HG02798 (cell line): Measurements from ENCODE around the gene CCDC154.
"Not testable (repeated sequence)": the region's sequence is repeated elsewhere in the genome, so short reads cannot be mapped to it uniquely, and the experiment has no call there.

Experiments
- ATAC-seq: cut with Tn5 transposase; IDR thresholded peaks from one replicate; pipeline ENCODE4 v1.9.1; 2021; ENCODE audit warnings: mild to moderate bottlenecking; ENCODE audit not compliant: unreplicated experiment, poor library complexity

Gene CCDC154

DNA sequence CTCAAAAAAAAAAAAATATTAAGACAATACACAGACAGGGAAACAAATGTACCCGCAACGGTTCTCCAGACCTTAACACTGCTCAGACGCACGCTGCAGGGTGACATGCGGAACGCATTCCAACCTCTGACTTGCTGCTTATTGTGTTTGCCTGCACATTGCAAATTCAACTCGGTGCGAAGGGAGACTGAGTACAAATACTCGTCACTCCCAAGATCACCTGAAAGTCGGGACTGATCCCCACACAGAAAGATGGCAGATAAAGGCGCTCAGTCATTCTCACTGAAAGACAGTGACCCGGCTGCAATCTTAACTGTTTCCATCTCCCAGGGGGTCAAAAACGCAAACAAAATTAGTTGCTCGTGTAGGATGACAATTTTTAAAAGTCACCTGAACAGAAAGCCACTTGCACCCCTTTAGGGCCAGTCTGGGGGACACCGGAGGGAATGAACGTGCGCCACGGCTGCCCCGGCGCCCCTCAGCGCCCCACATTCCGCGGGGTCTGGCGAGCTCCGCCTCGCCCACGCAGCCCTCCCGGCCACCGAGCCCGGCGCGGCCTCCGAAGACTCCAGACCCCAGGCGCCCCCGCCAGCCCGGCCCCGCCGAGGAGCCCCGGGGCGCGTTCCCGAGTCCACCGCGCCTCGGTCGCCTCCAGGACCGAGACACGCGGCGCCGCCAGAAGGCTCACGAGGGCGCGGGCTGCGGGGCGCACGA lies 29.9 kb upstream of the CCDC154 start:
- ATAC-seq, result no peak

DNA sequence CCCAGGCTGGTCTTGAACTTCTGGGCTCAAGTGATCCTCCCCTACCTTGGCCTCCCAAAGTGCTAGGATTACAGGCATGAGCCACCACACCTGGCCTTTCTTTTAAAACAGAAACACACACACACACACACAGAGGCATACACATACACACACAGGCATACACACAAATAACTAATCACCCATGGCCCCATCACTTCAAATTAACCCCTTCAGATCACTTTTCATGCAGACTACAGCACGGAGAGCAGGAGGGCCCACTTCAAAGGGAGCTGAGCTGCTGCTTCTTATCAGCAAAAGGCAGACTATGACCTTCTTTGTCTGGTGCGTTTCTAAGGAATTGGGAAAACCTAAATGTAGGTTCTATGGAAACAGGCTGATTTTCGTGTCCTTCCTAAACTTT lies 28.6 kb upstream of the CCDC154 start:
- ATAC-seq, result no peak

DNA sequence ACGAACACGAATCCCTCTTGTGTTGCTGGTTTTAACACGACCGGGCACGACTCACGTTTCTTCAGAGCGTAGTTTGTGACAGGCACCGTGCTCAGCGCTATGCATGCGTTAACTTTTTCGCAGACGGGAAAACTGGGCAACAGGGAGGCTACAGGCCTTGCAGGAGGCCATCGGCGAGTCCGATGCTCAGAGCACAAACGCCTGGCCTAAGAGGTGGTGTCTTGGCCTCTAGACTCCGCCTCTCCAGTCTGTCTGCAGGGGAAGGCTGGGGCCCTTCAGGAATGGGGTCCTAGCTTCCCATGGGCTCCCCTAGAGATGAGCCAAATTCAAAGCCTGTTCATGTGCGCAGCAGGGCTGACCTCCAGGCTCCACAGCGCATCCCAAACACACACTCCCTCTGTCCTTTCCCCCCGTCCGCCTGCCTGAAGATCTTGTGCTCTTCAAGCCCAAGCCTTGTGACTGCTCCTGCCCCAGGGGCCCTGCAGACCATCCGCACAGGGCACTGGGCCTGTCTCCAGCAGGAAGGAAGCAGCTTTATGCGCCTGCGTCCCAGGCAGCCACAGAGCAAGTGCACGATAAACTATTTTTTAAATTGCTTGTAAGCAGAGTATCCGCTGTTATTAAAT lies 27.3 kb upstream of the CCDC154 start:
- ATAC-seq, result no peak

DNA sequence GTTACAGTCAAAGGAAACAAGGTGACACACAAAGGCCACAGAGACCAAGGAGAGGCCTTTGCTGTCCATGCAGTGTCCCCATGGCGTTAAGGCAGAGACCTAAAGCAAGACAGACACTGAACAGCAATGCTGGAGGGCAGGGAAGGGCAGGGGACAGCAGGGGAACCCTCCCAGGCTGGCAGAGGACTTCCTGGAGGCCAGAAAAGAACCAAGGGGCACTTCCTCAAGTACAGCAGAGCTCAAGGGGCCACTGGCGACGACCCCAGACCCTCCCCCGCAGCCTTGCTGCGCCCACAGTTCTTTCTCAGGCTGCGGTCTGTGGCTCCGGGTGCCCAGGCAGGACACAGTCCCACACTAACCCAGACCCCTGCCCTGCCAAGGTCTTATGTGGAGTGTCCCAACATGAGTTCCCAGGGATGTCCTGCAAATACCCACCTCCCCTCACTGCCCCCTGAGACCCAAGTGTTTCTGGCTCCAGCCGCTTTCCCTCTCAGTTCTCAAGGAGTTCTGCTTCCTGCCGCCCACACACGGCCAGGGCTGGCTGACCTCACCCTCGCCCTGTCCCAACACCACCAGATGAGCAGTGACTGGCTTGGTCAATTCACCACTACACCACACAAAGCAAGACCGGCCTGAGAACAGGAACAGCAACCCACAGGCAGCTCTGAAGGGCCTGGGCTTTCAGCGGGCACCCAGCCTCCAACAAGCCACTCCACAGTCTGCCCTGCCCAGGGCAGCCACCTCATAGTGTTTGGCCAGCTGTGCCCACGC lies 26.3 kb upstream of the CCDC154 start:
- no peak for ATAC-seq

DNA sequence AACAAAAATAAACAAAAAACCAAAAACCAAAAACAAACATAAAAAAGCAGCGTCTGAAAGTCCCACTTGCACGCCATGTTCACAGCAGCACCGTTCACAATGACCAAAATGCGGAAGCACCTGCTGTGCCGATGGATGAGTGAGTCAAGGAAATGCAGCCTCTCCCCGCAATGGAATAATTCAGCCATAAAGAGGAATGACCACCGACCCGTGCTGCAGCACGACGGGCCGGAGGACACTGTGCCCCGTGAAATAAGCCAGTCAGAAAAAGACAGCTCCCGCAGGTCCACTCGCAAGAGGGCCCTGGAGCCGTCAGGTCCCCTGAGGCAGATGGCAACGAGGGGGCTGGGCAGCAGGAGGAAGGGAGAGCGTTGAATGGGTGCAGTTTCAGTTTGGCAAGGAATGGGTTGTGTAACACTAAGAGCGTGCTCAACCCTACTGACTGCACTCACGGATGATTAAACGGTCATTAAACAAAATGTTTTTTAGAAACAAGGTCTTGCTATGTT lies 25.4 kb upstream of the CCDC154 start:
- peak; percentile 30 for ATAC-seq

DNA sequence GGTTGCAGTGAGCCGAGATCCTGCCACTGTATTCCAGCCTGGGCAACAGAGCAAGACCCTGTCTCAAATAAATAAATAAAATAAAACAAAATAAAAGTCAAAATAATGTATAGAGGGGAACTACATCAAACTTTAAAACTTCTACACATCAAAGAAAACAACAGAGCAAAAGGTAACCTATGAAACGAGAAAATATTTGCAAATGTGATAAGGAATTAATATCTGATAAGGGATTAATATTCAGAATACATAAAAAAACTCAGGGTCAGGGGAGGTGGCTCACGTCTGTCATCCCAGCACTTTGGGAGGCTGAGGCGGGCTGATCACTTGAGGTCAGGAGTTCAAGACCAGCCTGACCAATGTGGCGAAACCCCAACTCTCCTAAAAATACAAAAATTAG lies 24.8 kb upstream of the CCDC154 start:
- not testable (repeated sequence) for ATAC-seq

DNA sequence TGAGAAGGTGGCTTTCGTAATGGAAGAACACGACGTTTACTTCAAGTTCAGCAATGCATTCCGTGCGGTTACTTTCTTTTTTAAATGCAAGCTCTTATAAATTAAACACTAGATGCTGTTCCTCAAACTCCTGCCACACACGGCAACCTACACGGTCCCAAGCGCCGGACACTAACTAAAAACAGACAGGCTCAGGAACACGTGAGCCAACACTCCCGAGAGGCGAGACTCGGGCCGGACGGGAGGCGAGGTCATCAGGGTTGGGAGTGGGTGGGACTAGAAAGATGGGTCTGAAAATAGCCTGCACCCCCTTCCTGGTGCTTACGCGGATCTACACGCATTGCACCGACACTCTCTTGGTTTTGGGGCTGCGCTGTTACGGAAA lies 24.1 kb upstream of the CCDC154 start:
- no peak for ATAC-seq

DNA sequence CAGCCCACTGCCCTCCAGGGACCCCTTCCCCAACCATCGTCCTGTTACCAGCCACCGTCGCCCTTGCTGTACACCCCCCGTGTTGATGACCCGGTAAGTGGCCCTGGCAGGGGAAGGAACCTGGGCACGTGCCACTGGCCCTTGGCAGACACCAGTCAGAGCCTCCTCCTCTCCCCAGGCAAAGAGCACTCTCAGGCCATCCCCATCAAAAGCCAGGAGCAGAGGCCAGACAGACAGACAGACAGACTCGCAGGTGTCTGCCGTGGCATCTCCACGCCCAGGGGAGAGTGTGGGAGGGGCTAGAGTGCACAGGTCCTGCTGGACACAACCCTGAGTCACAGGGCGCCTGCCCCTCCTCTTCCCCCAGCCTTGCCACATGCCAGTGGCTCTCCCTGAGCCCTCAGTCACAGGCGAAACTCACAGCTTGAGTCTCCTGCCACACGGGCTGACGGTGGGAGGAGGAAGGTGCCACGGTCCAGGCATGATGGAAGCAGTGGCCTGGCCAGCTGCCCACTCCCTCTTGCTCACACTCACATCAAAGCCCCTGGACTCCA lies 22.7 kb upstream of the CCDC154 start:
- ATAC-seq, result no peak

DNA sequence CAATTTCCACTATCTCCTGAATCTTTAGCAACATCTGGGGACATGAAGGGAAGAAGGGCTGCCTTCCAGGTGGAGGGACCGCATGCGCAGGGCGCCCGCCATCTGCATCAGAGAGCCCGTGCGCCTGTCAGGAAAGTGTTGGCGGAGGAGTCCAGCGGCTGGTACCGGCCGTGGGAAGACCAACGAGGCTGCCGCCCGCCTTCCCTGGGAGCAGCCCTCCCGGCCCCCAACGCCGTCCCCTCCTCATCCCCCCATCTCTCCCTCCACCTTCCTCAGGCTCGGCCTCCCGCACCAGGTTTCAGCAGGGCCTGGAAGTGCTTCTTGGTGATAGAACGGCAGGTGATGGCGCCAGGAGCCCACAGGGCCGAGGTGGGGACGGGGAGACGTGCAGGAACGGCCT lies 21.7 kb upstream of the CCDC154 start:
- ATAC-seq, result no peak

DNA sequence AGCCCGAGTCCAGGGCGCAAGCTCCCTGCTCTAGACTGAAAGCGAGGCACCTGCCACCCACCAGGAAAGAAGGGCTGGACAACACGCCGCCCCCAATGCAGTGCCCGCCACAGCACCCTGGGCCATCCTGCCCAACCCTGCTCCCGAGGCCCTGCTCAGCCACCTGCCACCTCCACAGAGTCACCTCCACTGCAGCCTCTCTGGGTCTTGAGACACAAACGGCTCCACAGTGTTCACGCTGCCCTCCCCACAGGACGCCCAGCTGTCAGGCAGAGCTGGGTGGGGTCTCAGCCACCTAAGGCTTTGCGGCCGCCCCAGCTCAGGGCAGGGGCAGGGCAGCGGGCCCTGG lies 21.2 kb upstream of the CCDC154 start:
- ATAC-seq, result no peak

DNA sequence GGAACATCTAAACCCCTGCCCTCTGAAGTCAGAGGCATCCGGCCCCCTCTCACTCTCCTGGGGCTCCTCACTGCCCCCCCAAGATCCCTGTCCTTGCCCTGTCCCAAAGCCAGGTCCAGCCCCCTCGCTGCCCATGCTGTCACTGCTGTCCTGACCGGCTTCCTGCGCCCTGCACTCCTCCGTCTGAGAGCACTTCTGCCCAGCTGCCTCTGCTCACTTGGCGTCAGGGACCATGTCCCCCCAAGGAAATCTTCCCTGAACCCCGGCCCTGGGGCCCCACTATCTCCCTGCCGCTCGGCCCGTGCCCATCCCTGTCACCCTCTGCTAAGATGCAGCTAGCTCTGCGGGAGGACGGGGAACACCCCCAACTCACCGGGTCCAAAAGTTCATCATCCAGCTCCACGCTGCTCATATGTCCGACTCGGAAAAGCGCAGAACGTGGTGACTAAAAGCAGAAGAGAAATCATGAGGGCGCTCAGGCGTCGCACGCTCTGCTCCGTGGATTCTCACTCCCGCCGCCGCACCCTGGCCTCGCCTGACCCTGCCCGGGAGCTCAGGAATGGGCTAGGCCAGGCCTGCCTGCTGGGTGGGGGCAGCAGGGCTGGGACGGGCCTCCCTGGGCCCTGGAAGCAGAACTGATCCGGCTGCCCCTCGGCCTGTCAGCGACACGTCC lies 20.7 kb upstream of the CCDC154 start:
- no peak for ATAC-seq

DNA sequence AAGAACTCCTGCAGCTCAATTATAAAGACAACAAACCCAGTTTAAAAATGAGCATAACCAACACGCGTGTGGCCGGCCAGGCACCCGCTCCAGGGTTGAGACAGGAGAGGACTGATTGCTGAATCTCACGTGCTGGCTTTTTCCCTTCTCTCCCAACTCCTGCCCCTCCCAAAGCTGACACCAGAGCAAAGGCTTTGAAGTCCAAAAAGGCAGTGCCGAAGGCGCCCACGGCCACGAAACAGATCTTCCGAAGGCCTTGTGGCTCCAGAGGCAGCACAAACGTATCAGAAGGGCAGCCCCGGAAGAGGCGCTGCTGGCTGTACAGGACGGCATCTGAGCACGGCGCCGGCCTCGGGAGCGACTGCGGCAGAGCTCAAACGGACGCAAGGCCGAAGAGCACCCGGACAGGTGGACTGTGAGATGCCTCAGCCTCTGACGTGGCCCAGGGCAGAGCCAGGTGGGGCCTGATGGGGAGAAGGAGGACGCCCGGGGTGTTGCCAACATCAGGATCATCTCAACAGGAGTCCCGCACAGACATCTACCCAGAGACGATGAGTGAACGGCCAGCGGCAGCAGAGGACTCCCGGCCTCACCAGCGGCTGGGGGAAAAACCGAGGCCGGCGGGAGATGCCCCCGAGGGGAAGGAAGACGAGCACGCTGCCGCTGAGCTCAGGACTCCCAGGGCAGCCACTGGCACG lies 20.0 kb upstream of the CCDC154 start:
- ATAC-seq, result no peak

DNA sequence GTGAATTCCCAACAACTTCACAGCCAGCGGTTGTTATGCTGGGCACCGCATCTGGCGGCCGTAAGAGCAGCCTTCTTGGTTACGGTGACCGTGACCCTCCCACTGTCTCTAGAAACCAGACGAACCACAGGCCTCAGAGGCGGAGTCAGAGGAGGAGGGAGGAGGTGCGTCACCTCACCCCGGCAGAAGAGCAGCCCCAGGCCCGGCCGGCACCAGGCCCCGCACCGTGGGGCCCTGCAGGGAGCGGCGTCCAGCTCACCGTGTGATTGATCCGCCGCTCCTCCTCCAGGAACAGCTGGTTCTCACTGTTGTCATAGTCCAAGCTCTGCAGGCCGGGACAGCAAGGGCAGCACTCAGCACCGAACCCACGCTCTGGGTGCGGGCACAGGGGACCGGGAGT lies 16.8 kb upstream of the CCDC154 start:
- ATAC-seq, result no peak

DNA sequence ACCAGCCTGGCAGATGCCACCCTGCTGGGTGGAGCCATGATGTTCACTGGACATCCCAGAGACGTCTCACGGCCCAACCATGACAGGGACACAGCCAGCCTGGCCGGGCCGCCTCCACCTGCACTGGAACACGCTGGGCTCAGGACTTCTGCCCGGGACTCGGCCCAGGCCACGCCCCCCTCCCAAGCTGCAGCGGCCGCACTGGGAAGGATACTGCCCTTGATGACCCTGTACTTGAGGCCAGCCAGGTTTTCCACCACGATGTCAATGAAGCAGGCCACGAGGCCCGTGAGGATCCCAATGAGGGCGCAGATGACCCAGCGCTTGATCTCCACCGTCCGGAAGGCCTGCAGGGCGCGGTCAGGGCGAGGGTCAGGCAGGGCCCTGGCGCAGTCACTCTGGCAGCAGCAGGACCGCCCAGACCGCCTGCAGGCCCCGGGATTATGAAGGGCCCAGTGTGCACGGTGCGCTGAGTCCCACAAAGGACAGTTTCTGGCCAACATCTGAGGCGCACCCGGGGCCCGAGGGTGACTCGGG lies 16.3 kb upstream of the CCDC154 start:
- no peak for ATAC-seq

DNA sequence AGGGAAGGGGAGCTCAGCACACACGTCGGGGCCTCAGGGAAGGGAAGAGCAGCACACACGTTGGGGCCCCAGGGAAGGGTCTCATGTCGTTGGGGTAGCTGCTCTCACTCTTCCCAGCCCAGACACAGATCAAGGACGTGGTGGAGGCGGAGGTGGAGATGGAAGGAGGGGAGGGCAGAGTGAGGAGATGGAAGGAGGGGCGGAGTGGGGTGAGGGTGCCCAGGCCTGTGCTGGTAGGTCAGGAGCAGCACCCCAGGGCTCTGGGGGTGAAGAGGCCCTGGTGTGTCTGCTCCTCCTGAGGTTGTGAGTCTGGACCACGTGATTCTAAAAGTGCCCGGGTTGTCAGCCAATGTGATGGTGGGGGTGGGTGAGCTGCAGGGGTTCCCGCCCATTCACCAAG lies 15.6 kb upstream of the CCDC154 start:
- ATAC-seq, result no peak

DNA sequence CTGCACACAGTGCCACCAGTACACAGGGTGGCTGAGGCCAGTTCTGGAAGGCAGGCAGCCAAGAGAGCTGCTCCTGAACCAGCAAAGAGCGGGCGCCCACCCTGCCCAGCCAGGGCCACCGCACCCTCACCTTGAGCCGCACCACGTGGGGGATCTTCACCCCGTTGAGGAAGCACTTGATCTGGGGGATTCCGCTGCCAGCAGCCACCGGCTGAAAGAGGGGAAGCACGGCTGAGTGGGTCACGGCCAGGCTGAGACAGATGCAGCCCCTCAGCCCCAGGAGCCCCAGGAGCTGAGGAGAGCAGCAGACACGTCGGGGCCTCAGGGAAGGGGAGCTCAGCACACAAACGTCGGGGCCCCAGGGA lies 14.6 kb upstream of the CCDC154 start:
- no peak for ATAC-seq

DNA sequence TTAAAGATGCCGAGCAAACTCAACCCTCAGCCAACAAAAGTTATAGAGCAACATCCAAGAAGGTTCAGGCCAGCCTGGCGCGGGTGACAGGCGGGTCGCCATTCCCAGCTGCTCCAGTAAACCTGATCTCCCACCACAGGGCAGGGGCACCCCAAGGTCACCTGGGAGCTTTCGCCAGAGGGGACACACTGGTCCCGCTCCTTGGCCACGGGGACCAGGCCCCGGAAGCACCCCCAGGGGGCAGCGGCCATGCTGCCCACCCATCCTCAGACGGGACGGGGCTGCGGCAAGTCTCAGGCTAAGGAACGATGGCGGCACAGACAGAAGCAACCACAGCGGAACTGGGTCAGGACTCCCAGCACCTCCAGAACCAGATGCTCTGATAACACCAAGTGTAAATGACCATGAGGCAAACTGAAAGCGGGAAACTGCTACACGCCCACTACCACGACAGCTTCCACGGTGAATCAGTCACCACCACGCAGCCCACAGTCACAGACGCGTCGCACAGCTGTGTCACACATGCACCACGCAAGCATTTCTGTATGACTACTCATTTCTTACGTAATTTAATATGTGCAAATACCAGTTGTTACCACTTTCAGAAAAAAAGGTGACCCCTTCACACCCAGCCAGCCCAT lies 14.1 kb upstream of the CCDC154 start:
- ATAC-seq, result no peak

DNA sequence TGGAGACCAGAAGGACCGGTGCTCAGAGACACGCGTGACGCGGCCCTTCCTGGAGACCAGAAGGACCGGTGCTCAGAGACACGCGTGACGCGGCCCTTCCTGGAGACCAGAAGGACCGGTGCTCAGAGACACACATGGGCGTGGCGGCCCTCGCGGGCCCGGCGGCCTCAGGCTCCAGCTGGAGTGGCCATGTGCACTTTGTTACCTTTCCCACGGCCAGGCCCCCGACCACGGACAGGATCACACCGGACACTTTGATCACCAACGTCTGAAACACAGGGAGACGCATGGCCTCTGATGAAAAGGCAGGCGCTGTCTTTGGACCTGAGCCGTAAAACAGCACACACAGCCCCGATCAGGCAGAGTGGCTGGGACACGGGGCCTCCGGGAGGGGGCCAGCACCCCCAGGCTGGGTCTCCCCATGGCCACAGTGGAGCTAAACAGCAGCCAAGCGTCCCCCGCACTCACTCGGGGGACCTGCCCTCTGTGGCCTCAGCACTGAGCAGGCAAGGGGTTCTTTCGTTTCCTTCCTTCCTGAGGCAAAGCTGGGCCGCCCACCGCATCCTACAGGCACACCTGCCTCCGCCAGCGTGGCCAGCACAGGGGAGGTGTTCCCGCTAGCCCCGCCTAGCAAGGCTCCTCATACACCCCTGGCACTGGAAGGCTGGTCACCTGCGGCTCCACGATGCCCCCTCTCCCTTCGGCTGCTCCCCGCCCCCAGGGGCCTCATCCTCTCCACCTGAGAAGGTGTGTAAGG lies 13.3 kb upstream of the CCDC154 start:
- no peak for ATAC-seq

DNA sequence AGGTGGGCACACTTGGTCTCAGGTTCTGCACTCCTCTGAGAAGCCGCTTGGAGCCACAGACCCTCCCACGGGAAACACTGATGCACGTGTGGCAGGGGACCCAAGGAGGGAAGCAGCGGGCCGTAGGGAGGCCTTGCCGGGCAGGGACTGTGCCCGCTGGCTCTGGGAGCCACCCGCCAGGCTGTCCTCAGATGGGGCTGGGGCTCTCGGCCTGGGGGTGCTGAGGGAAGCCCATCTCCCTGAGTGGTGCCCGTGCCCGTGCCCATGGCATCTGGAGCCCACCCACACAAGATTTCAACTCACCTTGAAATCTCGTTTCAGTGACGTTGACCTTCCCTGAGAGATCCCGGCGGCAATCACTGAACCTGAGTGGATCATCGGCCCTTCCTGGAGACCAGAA lies 12.6 kb upstream of the CCDC154 start:
- no peak for ATAC-seq
